ENCODE results near the gene BNIP3. TPM values are rescaled to one million over a fixed set of nuclear protein-coding genes. Genes with fewer than 3 reads are reported as not detected.

BNIP3 gene
- total RNA-seq, 2 donors from 2014 or later: 147 to 158 TPM

GRCh38 chr10:131980321-131980720, 1.4 kb downstream of the BNIP3 start:
- intact Hi-C loops (cut with DNase I): no loop called here
- H3K9me3 ChIP-seq: no peaks in the 10 kb centered on the region
- DNase-seq (peak in 1 of 4 donors; percentile 28), ATAC-seq (no peak)
- H3K27me3 ChIP-seq: no peaks in the 10 kb centered on the region
- H3K36me3 ChIP-seq (replicated peaks in 1 of 2; ENCODE audit: insufficient read depth in 1 of 2, low read depth in 2 of 2): no peaks in the 10 kb centered on the region
- peak overlapping the region; percentile 83 to 100 for H3K4me3 ChIP-seq
- peak overlapping the region; percentile 86 to 96 (median 92) for H3K27ac ChIP-seq
- 53 to 58% methylated on average over 8 of the region's 8 CpGs for WGBS, 2 donors
- no peak for TF ChIP-seq POLR2A (IDR thresholded peaks at IDR 0.05)
- TF ChIP-seq, protein P1, sequence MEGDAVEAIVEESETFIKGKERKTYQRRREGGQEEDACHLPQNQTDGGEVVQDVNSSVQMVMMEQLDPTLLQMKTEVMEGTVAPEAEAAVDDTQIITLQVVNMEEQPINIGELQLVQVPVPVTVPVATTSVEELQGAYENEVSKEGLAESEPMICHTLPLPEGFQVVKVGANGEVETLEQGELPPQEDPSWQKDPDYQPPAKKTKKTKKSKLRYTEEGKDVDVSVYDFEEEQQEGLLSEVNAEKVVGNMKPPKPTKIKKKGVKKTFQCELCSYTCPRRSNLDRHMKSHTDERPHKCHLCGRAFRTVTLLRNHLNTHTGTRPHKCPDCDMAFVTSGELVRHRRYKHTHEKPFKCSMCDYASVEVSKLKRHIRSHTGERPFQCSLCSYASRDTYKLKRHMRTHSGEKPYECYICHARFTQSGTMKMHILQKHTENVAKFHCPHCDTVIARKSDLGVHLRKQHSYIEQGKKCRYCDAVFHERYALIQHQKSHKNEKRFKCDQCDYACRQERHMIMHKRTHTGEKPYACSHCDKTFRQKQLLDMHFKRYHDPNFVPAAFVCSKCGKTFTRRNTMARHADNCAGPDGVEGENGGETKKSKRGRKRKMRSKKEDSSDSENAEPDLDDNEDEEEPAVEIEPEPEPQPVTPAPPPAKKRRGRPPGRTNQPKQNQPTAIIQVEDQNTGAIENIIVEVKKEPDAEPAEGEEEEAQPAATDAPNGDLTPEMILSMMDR (IDR thresholded peaks at IDR 0.05): no peak
- H3K4me1 ChIP-seq: peaks cover 49% of the 10 kb centered on the region

DNA sequence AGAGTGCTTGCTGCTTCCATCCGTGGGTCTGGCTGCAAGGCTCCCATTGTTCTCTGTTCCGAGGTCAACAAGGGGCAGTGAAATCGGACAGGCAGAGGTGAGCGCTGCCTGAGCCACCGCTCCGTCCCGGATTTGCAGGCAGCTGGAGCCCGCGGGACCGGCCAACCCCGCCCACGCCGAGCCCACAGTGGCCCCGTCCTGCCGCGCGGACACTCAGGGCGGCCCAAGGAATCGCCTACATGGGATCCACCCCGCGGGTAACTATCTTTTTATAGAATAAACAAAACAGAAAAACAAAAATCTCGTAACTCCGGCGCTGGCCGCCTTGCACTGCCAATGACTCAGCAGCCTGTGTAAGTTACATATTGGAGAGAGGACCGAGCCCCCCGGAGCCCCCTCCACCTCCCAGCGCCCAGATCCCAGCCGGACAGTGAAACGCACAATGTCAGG, 1.9 kb downstream of the BNIP3 start:
- H3K27me3 ChIP-seq: no peaks in the 10 kb centered on the region
- WGBS, 2 donors: 14 to 29% methylated on average over 10 to 30 of the region's 30 CpGs
- ATAC-seq (no peak), DNase-seq (peak in 3 of 4 donors; percentile 50 to 65 (median 54))
- no peaks in the 10 kb centered on the region for H3K9me3 ChIP-seq
- H3K27ac ChIP-seq: peak overlapping the region; percentile 28 to 96 (median 84)
- H3K4me3 ChIP-seq: peak overlapping the region in 1 of 2 donors; percentile 83
- peaks cover 53% of the 10 kb centered on the region for H3K4me1 ChIP-seq
- no peaks in the 10 kb centered on the region for H3K36me3 ChIP-seq (replicated peaks in 1 of 2; ENCODE audit: insufficient read depth in 1 of 2, low read depth in 2 of 2)
- TF ChIP-seq POLR2A (IDR thresholded peaks at IDR 0.05): peak in 1 of 3 donors; percentile 32
- TF ChIP-seq, protein P1 (IDR thresholded peaks at IDR 0.05): no peak
- intact Hi-C loops (cut with DNase I): loop anchor here (5.0 kb wide), 1 partner anchor 42 kb away; no protein-coding TSS in a partner anchor

DNA sequence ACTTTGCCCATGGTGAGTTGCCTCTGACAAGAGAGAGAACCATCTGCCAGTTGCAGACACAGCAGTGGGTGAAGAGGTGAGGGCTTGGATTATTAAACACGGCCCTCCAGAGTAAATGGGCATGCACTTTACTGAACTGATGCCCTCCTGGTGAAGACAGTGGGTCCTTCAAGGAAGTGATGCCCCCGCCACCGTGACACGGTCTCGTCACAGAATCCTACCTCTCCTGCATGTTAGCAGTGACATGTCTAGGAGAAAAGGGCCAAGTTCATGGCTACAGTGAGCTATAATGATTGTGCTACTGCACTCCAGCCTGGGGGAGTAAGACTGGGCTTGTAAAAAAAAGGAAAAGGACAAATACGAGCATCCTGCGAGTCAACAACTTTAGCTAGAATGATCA, 2.4 kb downstream of the BNIP3 start:
- ATAC-seq: no peak
- peak overlapping the region; percentile 28 to 96 (median 84) for H3K27ac ChIP-seq
- H3K36me3 ChIP-seq (replicated peaks in 1 of 2; ENCODE audit: insufficient read depth in 1 of 2, low read depth in 2 of 2): no peaks in the 10 kb centered on the region
- H3K9me3 ChIP-seq: no peaks in the 10 kb centered on the region
- no peaks in the 10 kb centered on the region for H3K27me3 ChIP-seq
- H3K4me1 ChIP-seq: peaks cover 58% of the 10 kb centered on the region
- 46 to 59% methylated on average over 7 of the region's 7 CpGs for WGBS, 2 donors
- TF ChIP-seq, protein P1 (IDR thresholded peaks at IDR 0.05): no peak
- no peak for TF ChIP-seq POLR2A (IDR thresholded peaks at IDR 0.05)
- H3K4me3 ChIP-seq: peak overlapping the region in 1 of 2 donors; percentile 83
- DNase-seq: peak in 1 of 4 donors; percentile 16
- intact Hi-C loops (cut with DNase I): loop anchor here (5.0 kb wide), 1 partner anchor 43 kb away; no protein-coding TSS in a partner anchor

DNA sequence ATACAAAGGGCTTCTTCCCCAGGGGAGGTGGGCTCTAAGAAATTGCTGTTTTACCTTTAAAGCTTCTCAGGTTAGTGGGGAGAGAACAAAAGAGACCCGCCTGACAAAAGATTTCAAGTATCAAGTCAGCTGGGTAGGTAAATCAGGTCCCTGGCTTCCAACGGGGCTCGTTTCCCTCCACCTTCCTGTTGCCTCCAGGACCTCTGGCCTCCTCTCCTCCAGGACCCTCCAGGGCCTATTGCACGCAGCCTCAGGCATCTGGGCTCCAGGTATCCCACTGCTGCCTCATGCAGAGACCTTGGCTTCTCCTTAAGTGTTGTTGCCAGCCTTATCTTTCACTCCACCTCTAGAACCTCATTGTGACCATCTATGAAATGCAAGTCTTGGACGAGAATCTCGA, 2.9 kb downstream of the BNIP3 start:
- 47 to 54% methylated on average over 6 of the region's 6 CpGs for WGBS, 2 donors
- peak overlapping the region in 3 of 4 donors; percentile 75 to 96 (median 93) for H3K27ac ChIP-seq
- no peak for ATAC-seq
- intact Hi-C loops (cut with DNase I): loop anchor here (5.0 kb wide), 1 partner anchor 43 kb away; no protein-coding TSS in a partner anchor
- no peaks in the 10 kb centered on the region for H3K27me3 ChIP-seq
- no peaks in the 10 kb centered on the region for H3K36me3 ChIP-seq (replicated peaks in 1 of 2; ENCODE audit: insufficient read depth in 1 of 2, low read depth in 2 of 2)
- peak overlapping the region in 1 of 2 donors; percentile 83 for H3K4me3 ChIP-seq
- H3K4me1 ChIP-seq: peaks cover 63% of the 10 kb centered on the region
- no peak for TF ChIP-seq POLR2A (IDR thresholded peaks at IDR 0.05)
- TF ChIP-seq, protein P1 (IDR thresholded peaks at IDR 0.05): no peak
- peak in 1 of 4 donors; percentile 17 for DNase-seq
- no peaks in the 10 kb centered on the region for H3K9me3 ChIP-seq

- Histone ChIP-seq H3K36me3 (replicated peaks in 1 of 2; ENCODE audit: insufficient read depth in 1 of 2, low read depth in 2 of 2) (peaks cover 0 to under 1% of the 10 kb centered on the region in 2 donors), H3K27me3 (no peaks in the 10 kb centered on the region), H3K4me3 (peak overlapping the region in 1 of 2 donors; percentile 83), H3K27ac (peak overlapping the region in 3 of 4 donors; percentile 75 to 96 (median 93)), H3K4me1 (peaks cover 68% of the 10 kb centered on the region), H3K9me3 (no peaks in the 10 kb centered on the region)
- 28 to 39% methylated on average over 3 of the region's 3 CpGs for WGBS, 2 donors
- intact Hi-C loops (cut with DNase I): loop anchor here (5.0 kb wide), 1 partner anchor 44 kb away; no protein-coding TSS in a partner anchor
- DNase-seq (peak in 2 of 4 donors; percentile 37 to 50), ATAC-seq (no peak)
- peak in 1 of 3 donors; percentile 7 for TF ChIP-seq POLR2A (IDR thresholded peaks at IDR 0.05)
- TF ChIP-seq, protein P1 (IDR thresholded peaks at IDR 0.05): no peak
Observed at GRCh38 chr10:131978366-131978765, 3.4 kb downstream of the BNIP3 start.

Measured in body of pancreas (tissue), 4 donors.